MM.1S (cell line): ENCODE results near the gene DCTN2.

Experiments
- EZH2 ChIP-seq: fragments of 300-600 bp; sonication (generic); optimal IDR thresholded peaks from 2 replicates; pipeline ENCODE3; 2017; ENCODE audit warnings: low read depth, mild to moderate bottlenecking, antibody characterized with exemption, low read length, mixed read lengths
- TF ChIP-seq, protein P1 (sequence below): fragments of 300-600 bp; sonication (generic); IDR thresholded peaks from 2 replicates; pipeline ENCODE4 v1.5.1; 2016; ENCODE audit warnings: antibody characterized with exemption, low read length, mixed read lengths

- TF ChIP-seq, protein P1, sequence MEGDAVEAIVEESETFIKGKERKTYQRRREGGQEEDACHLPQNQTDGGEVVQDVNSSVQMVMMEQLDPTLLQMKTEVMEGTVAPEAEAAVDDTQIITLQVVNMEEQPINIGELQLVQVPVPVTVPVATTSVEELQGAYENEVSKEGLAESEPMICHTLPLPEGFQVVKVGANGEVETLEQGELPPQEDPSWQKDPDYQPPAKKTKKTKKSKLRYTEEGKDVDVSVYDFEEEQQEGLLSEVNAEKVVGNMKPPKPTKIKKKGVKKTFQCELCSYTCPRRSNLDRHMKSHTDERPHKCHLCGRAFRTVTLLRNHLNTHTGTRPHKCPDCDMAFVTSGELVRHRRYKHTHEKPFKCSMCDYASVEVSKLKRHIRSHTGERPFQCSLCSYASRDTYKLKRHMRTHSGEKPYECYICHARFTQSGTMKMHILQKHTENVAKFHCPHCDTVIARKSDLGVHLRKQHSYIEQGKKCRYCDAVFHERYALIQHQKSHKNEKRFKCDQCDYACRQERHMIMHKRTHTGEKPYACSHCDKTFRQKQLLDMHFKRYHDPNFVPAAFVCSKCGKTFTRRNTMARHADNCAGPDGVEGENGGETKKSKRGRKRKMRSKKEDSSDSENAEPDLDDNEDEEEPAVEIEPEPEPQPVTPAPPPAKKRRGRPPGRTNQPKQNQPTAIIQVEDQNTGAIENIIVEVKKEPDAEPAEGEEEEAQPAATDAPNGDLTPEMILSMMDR, result no peak
- TF ChIP-seq EZH2, result no peak
Observed at GRCh38 chr12:57518176-57518919, 28.6 kb downstream of the DCTN2 start.
